Effector memory CD4-positive, alpha-beta T cell (primary cell): ENCODE measurements around the gene ZNRF3.

Experiments
- DNase-seq, 3 donors: peaks; one replicate each; pipeline ENCODE4 v3.0.0-alpha.2; 2020
- H3K27ac ChIP-seq: 2 replicates; pipeline ENCODE4 v1.7.0; 2013; ENCODE audit warnings: mild to moderate bottlenecking, low read length, moderate library complexity; ENCODE audit not compliant: insufficient read depth, poor library complexity, severe bottlenecking
- H3K27me3 ChIP-seq: replicated peaks from 2 replicates; pipeline ENCODE4 v1.7.0; 2013; ENCODE audit warnings: mild to moderate bottlenecking, low read length; ENCODE audit not compliant: insufficient read depth, control insufficient read depth, poor library complexity, severe bottlenecking
- H3K36me3 ChIP-seq: 2 replicates; pipeline ENCODE4 v1.7.0; 2013; ENCODE audit warnings: mild to moderate bottlenecking, low read length, moderate library complexity; ENCODE audit not compliant: control insufficient read depth, insufficient read depth
- H3K4me1 ChIP-seq: 2 replicates; pipeline ENCODE4 v1.7.0; 2013; ENCODE audit warnings: low read length, mild to moderate bottlenecking; ENCODE audit not compliant: control insufficient read depth, insufficient read depth, poor library complexity, severe bottlenecking
- H3K4me3 ChIP-seq: 2 replicates; pipeline ENCODE4 v1.7.0; 2013; ENCODE audit warnings: low read length, low read depth, mild to moderate bottlenecking; ENCODE audit not compliant: insufficient read depth, poor library complexity, severe bottlenecking
- H3K9me3 ChIP-seq: 2 replicates; pipeline ENCODE4 v1.7.0; 2013; ENCODE audit warnings: mild to moderate bottlenecking, low read length, moderate library complexity; ENCODE audit not compliant: control insufficient read depth

ZNRF3 gene

DNA sequence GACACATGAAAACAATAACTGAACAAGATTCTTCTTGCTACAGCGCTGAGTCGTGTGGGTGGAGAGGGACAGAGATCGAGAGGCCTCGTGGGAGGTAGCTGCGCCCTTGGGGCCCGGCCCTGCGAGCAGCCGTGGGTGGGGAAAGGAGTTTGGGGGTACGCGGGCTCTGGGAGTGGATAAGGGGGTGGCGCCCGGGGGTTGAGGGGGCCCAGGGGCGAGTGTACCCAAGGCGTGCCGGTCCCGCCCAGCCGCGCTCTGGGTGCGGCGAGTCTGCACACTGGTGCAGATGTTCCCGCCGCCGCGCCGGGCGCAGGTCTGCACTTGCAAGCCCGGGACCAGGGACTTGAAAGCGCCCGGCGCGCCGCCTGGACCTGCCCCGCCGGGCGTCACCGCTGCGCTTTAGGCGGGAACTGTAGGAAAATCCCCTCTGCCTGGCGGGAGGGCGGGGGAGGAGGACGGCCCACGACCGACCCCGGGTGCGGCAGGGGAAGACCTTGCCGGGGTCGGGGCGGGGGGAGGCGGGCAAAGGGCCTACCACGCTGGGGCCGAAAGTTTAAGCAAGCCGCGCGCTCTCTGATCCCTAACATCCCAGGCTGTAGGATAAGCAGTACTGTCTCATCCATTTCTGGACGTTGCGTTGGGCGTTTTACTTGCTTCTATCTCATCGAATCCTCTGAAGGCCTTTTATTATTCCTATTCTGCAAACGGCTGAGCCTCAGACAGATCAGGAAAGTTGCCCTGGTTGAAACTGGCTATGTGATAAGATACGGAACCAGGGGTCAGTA, 188.1 kb downstream of the ZNRF3 start:
- DNase-seq = peak in 1 of 3 donors; percentile 32
- Histone ChIP-seq H3K27me3 (peaks cover 30% of the 10 kb centered on the region), H3K36me3 (no peaks in the 10 kb centered on the region), H3K27ac (no peak overlapping the region), H3K4me1 (peaks cover 25% of the 10 kb centered on the region), H3K9me3 (no peaks in the 10 kb centered on the region), H3K4me3 (peak overlapping the region; percentile 49)

DNA sequence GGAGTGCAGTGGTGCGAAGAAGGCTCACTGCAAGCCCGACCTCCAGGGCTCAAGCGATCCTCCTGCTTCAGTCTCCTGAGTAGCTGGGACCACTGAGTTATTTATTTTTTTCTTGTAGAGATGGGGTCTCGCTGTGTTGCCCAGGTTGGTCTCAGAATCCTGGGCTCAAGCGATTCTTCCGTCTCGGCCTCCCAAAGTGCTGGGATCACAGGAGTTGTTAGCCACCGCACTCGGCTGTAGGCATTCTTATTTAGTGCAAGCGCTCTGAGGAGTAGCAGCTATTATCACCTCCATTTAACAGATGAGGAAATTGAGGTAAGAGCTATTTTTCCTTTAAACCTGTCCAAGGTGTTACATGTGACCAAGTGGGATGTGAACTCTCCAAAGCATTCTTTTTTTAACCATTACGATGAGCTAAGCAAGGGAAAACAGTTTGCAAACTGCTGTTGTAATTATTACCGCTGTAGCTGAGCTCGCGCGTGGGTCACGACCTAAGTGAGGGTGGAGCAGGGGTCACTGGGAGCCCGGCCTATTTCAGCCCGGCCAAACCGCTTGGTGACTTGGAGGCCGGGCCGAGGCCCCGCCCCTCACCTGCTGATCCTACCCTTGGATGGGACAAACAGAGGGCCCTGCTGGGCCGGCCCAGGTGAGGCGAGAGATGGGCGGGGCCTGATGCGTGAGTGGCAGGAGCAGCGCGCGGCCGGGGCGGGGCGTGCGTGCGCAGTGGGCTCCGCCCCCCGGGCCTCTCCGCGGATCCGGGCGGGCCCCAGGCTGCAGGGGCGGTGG, 189.0 kb downstream of the ZNRF3 start:
- peaks cover 30% of the 10 kb centered on the region for H3K27me3 ChIP-seq
- no peaks in the 10 kb centered on the region for H3K36me3 ChIP-seq
- H3K4me1 ChIP-seq = peaks cover 25% of the 10 kb centered on the region
- H3K9me3 ChIP-seq = no peaks in the 10 kb centered on the region
- peak overlapping the region; percentile 49 for H3K4me3 ChIP-seq
- peak; percentile 72 to 76 (median 74) for DNase-seq
- H3K27ac ChIP-seq = no peak overlapping the region

GRCh38 chr22:29072979-29073617, 189.7 kb downstream of the ZNRF3 start, which contains the start of gene KREMEN1:
KREMEN1 (plus strand) TSS chr22:29073035; CDS start chr22:29073131, 96 bp downstream.
- DNase-seq = no peak
- Histone ChIP-seq H3K4me3 (peak within 1 kb of the TSS; percentile 55), H3K27me3 (peaks cover 30% of the 10 kb centered on the region), H3K27ac (no peak within 1 kb of the TSS), H3K4me1 (peaks cover 25% of the 10 kb centered on the region), H3K36me3 (no peaks in the 10 kb centered on the region), H3K9me3 (no peaks in the 10 kb centered on the region)

- DNase-seq = no peak
- Histone ChIP-seq H3K27me3 (peaks cover 30% of the 10 kb centered on the region), H3K9me3 (no peaks in the 10 kb centered on the region), H3K4me1 (peaks cover 25% of the 10 kb centered on the region), H3K27ac (no peak overlapping the region), H3K4me3 (peak overlapping the region; percentile 55), H3K36me3 (no peaks in the 10 kb centered on the region)
Measured at GRCh38 chr22:29073618-29074275, 190.4 kb downstream of the ZNRF3 start.

- Histone ChIP-seq H3K9me3 (no peaks in the 10 kb centered on the region), H3K27ac (no peak overlapping the region), H3K36me3 (no peaks in the 10 kb centered on the region), H3K4me3 (no peak overlapping the region), H3K27me3 (peaks cover 30% of the 10 kb centered on the region), H3K4me1 (peaks cover 25% of the 10 kb centered on the region)
- DNase-seq = no peak
Measured at GRCh38 chr22:29074276-29074772, 191.0 kb downstream of the ZNRF3 start.

DNA sequence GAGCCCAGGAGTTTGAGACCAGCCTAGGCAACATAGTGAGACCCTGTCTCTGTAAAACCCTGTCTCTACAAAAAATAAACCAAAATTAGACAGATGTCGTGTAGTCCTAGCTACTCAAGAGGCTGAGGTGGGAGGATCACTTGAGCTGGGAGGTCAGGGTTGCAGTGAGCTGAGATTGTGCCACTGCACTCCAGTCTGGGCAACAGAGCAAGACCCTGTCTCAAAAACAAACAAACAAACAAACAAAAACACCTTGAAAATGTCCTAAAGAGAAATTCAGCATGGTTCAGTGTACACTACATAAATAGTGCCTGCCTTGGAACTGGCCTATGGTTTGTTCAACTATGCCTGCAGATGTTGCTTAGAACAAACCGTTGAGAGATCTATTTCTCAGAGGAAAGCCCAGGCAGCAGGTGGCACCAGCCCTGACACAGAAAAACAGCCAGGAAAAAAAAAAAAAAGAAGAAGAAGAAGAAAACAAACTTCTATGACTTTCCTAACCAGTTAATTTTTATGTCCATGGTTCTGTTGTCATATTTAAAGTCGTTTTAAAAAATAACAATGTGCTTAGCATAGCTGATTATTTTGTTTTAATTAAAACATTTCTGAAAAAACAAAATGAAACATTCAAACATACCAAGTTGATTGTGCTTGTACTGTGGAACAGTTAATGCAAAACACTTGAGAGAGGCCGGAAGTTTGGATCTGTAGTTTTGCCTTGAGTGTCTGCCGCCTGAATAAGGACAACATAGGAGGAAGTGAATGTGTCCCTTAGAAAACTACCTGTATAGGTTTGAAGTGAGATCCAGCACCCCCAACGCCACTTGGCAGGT, 194.9 kb downstream of the ZNRF3 start:
- peaks cover 22% of the 10 kb centered on the region for H3K27me3 ChIP-seq
- H3K36me3 ChIP-seq = no peaks in the 10 kb centered on the region
- H3K9me3 ChIP-seq = no peaks in the 10 kb centered on the region
- peaks cover 11% of the 10 kb centered on the region for H3K4me1 ChIP-seq
- H3K27ac ChIP-seq = no peak overlapping the region
- no peak overlapping the region for H3K4me3 ChIP-seq
- no peak for DNase-seq

DNA sequence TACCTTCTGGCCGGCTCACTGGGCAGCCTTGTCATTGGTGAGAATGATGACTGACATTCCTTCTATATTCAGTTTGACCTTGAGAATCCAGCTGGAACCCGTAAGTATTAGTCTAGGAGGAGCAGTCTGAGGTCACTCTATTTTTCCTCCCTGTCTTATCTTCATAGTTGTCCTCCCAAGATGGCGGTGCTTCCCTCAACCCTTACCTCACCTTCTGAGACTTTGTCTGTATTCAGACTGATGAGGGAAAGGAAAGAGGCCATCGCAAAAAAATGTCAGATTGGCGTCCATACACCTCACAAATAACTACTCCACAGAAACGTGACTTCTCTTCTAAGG, 195.5 kb downstream of the ZNRF3 start:
- H3K36me3 ChIP-seq = no peaks in the 10 kb centered on the region
- peaks cover 5% of the 10 kb centered on the region for H3K4me1 ChIP-seq
- no peaks in the 10 kb centered on the region for H3K9me3 ChIP-seq
- no peak overlapping the region for H3K4me3 ChIP-seq
- no peak overlapping the region for H3K27ac ChIP-seq
- no peak for DNase-seq
- H3K27me3 ChIP-seq = peaks cover 16% of the 10 kb centered on the region

DNA sequence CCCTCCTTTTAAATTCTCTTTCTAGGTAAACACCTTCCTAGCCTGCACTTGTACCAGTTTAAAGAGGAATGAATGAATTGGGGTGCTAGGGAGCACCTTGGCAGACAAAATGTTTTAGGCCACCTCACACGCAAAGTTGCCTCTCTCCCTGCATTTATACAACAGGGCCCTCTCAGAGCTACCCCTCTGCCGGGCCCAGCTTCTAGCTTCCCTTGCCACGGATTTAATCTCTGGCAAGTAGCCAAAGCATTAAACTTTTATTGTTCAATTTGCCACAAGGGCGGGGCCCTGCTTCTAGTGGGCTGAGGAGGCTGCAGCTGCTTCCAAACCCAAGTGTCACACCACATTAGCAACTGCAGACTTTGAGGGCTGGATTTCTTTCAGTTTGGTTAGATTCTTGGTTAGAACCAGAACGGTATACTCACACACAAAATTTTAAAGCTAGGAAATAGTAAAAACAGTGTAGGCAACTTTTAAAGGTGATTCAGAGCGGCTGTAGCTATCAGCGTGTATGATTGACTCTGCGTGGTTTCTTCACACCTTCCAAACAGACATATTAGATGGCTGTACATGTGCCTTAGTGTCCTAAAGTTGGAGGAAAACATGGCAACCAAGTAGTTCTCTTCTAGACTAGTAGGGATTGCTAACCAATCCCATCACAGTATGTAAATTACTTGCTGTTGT, 196.0 kb downstream of the ZNRF3 start:
- Histone ChIP-seq H3K27ac (no peak overlapping the region), H3K4me3 (no peak overlapping the region), H3K9me3 (no peaks in the 10 kb centered on the region), H3K36me3 (no peaks in the 10 kb centered on the region), H3K4me1 (peaks cover under 1% of the 10 kb centered on the region), H3K27me3 (peaks cover 11% of the 10 kb centered on the region)
- DNase-seq = no peak
